Stimulated activated naive B cell treated with anti-CD40 and anti-IgM and Interleukin-4, amounts not matched to agents 10 μg/mL and 1 μg/mL and 100 μg/mL, for 72 hours (primary cell): Measurements from ENCODE around the gene ELF2.
"Not testable (repeated sequence)": the region's sequence is repeated elsewhere in the genome, so short reads cannot be mapped to it uniquely, and the experiment has no call there.

Source experiments
- ATAC-seq, 2 donors: fragments of 150-1000 bp; cut with Tn5 transposase; replicated peaks; 2 replicates each; pipeline ENCODE4 v1.10.0; 2021; ENCODE audit warnings: moderate library complexity in 1 of 2
- DNase-seq: peaks from one replicate; pipeline ENCODE4 v3.0.0; 2021
- H3K27ac Mint-ChIP-seq: one replicate; pipeline ENCODE4 v1.8.0; 2022; ENCODE audit warnings: mild to moderate bottlenecking, mixed read lengths
- H3K27me3 Mint-ChIP-seq, 2 donors: one replicate each; pipeline ENCODE4 v1.8.0; 2022; ENCODE audit warnings: mixed read lengths in 2 of 2
- H3K36me3 Mint-ChIP-seq, 2 donors: one replicate each; pipeline ENCODE4 v1.8.0; 2022; ENCODE audit warnings: mixed read lengths in 2 of 2, mild to moderate bottlenecking in 1 of 2
- H3K4me1 Mint-ChIP-seq, 2 donors: one replicate each; pipeline ENCODE4 v1.8.0; 2022; ENCODE audit warnings: mixed read lengths in 2 of 2, mild to moderate bottlenecking in 1 of 2
- H3K4me3 Mint-ChIP-seq, 2 donors: one replicate each; pipeline ENCODE4 v1.8.0; 2022; ENCODE audit warnings: mild to moderate bottlenecking in 2 of 2, mixed read lengths in 2 of 2, moderate library complexity in 1 of 2
- H3K9me3 Mint-ChIP-seq, 2 donors: one replicate each; pipeline ENCODE4 v1.8.0; 2022; ENCODE audit warnings: mixed read lengths in 2 of 2, mild to moderate bottlenecking in 1 of 2

Gene ELF2

GRCh38 chr4:139099366-139099982, 77.5 kb downstream of the ELF2 start:
- H3K9me3 Mint-ChIP-seq: no peaks in the 10 kb centered on the region
- H3K27ac Mint-ChIP-seq: no peak overlapping the region
- peaks cover 2 to 5% of the 10 kb centered on the region in 2 donors for H3K4me1 Mint-ChIP-seq
- ATAC-seq (peak; percentile 85 to 89), DNase-seq (peak; percentile 47)
- no peak overlapping the region for H3K4me3 Mint-ChIP-seq
- H3K27me3 Mint-ChIP-seq: no peaks in the 10 kb centered on the region
- no peaks in the 10 kb centered on the region for H3K36me3 Mint-ChIP-seq

GRCh38 chr4:139092271-139092670, 84.7 kb downstream of the ELF2 start:
- Mint-ChIP-seq H3K4me3 (no peak overlapping the region), H3K36me3 (no peaks in the 10 kb centered on the region), H3K27ac (no peak overlapping the region), H3K4me1 (no peaks in the 10 kb centered on the region), H3K27me3 (no peaks in the 10 kb centered on the region), H3K9me3 (no peaks in the 10 kb centered on the region)
- ATAC-seq (no peak), DNase-seq (no peak)

GRCh38 chr4:139085141-139085540, 91.9 kb downstream of the ELF2 start:
- DNase-seq: no peak

GRCh38 chr4:139084804-139085093, 92.3 kb downstream of the ELF2 start:
- Mint-ChIP-seq H3K4me3 (peak overlapping the region; percentile 98 to 100), H3K4me1 (peaks cover 5 to 22% of the 10 kb centered on the region in 2 donors), H3K36me3 (peaks cover 8 to 13% of the 10 kb centered on the region in 2 donors), H3K9me3 (no peaks in the 10 kb centered on the region), H3K27ac (peak overlapping the region; percentile 100), H3K27me3 (no peaks in the 10 kb centered on the region)
- ATAC-seq: no peak
- DNase-seq: no peak

More at GRCh38 chr4:139085141-139085540, 91.9 kb downstream of the ELF2 start:
- no peaks in the 10 kb centered on the region for H3K27me3 Mint-ChIP-seq
- ATAC-seq: no peak
- peak overlapping the region; percentile 98 to 100 for H3K4me3 Mint-ChIP-seq
- H3K27ac Mint-ChIP-seq: peak overlapping the region; percentile 100
- H3K9me3 Mint-ChIP-seq: no peaks in the 10 kb centered on the region
- H3K36me3 Mint-ChIP-seq: peaks cover 8 to 13% of the 10 kb centered on the region in 2 donors
- peaks cover 5 to 18% of the 10 kb centered on the region in 2 donors for H3K4me1 Mint-ChIP-seq

- Mint-ChIP-seq H3K27ac (peak overlapping the region; percentile 100), H3K4me3 (peak overlapping the region; percentile 98 to 100), H3K9me3 (no peaks in the 10 kb centered on the region), H3K27me3 (no peaks in the 10 kb centered on the region), H3K4me1 (peaks cover 5 to 28% of the 10 kb centered on the region in 2 donors), H3K36me3 (peaks cover 8 to 13% of the 10 kb centered on the region in 2 donors)
- DNase-seq (peak; percentile 86), ATAC-seq (peak; percentile 72 to 74)
Observed at GRCh38 chr4:139083956-139084803, 92.8 kb downstream of the ELF2 start.

GRCh38 chr4:139083607-139083955, 93.4 kb downstream of the ELF2 start:
- DNase-seq (peak; percentile 73), ATAC-seq (peak; percentile 51 to 54)
- Mint-ChIP-seq H3K9me3 (no peaks in the 10 kb centered on the region), H3K27ac (peak overlapping the region; percentile 100), H3K4me3 (peak overlapping the region; percentile 98 to 100), H3K36me3 (peaks cover 8 to 13% of the 10 kb centered on the region in 2 donors), H3K27me3 (no peaks in the 10 kb centered on the region), H3K4me1 (peaks cover 5 to 29% of the 10 kb centered on the region in 2 donors)

GRCh38 chr4:139082750-139083606, 94.0 kb downstream of the ELF2 start:
- Mint-ChIP-seq H3K27ac (peak overlapping the region; percentile 100), H3K9me3 (no peaks in the 10 kb centered on the region), H3K36me3 (peaks cover 8 to 13% of the 10 kb centered on the region in 2 donors), H3K4me1 (peaks cover 5 to 29% of the 10 kb centered on the region in 2 donors), H3K4me3 (peak overlapping the region; percentile 98 to 100), H3K27me3 (no peaks in the 10 kb centered on the region)
- DNase-seq: peak; percentile 93
- peak; percentile 84 to 86 for ATAC-seq

GRCh38 chr4:139078926-139079325, 98.1 kb downstream of the ELF2 start:
- no peak for DNase-seq
- H3K9me3 Mint-ChIP-seq: no peaks in the 10 kb centered on the region
- no peak overlapping the region for H3K27ac Mint-ChIP-seq
- H3K4me1 Mint-ChIP-seq: peaks cover 11 to 47% of the 10 kb centered on the region in 2 donors
- no peaks in the 10 kb centered on the region for H3K27me3 Mint-ChIP-seq
- no peak for ATAC-seq
- no peak overlapping the region for H3K4me3 Mint-ChIP-seq
- peaks cover 9 to 11% of the 10 kb centered on the region in 2 donors for H3K36me3 Mint-ChIP-seq

GRCh38 chr4:139077567-139078355, 99.3 kb downstream of the ELF2 start:
- ATAC-seq (no peak), DNase-seq (no peak)
- Mint-ChIP-seq H3K4me1 (peaks cover 9 to 49% of the 10 kb centered on the region in 2 donors), H3K36me3 (peaks cover 2 to 4% of the 10 kb centered on the region in 2 donors), H3K9me3 (no peaks in the 10 kb centered on the region), H3K4me3 (no peak overlapping the region), H3K27me3 (no peaks in the 10 kb centered on the region), H3K27ac (no peak overlapping the region)

GRCh38 chr4:139076016-139076744, 100.8 kb downstream of the ELF2 start:
- H3K36me3 Mint-ChIP-seq: peaks cover 7 to 8% of the 10 kb centered on the region in 2 donors
- no peak overlapping the region for H3K27ac Mint-ChIP-seq
- H3K4me3 Mint-ChIP-seq: no peak overlapping the region
- DNase-seq (no peak), ATAC-seq (peak in 1 of 2 donors; percentile 23)
- no peaks in the 10 kb centered on the region for H3K9me3 Mint-ChIP-seq
- H3K27me3 Mint-ChIP-seq: no peaks in the 10 kb centered on the region
- H3K4me1 Mint-ChIP-seq: peaks cover 5 to 34% of the 10 kb centered on the region in 2 donors

GRCh38 chr4:139060591-139060990, 116.4 kb downstream of the ELF2 start:
- Mint-ChIP-seq H3K36me3 (peaks cover 15 to 41% of the 10 kb centered on the region in 2 donors), H3K9me3 (no peaks in the 10 kb centered on the region), H3K27ac (peak overlapping the region; percentile 14), H3K27me3 (no peaks in the 10 kb centered on the region), H3K4me3 (no peak overlapping the region), H3K4me1 (peaks cover 3 to 12% of the 10 kb centered on the region in 2 donors)
- ATAC-seq (no peak), DNase-seq (no peak)

- not testable (repeated sequence) for DNase-seq, H3K9me3 Mint-ChIP-seq, H3K27me3 Mint-ChIP-seq, ATAC-seq, H3K4me3 Mint-ChIP-seq, H3K27ac Mint-ChIP-seq
- peaks cover 3 to 20% of the 10 kb centered on the region in 2 donors for H3K4me1 Mint-ChIP-seq
- peaks cover 21 to 41% of the 10 kb centered on the region in 2 donors for H3K36me3 Mint-ChIP-seq
Observed at GRCh38 chr4:139059026-139059425, 118.0 kb downstream of the ELF2 start.
